Stimulated activated CD4-positive, alpha-beta T cell treated with anti-CD3 and anti-CD28 coated beads, Interleukin-1b, Interleukin-23, amount 100 ng/mL, for 1 hour (primary cell): ENCODE data around the gene NXPH2.
"Not testable (repeated sequence)": the region's sequence is repeated elsewhere in the genome, so short reads cannot be mapped to it uniquely, and the experiment has no call there.

ENCODE experiments used
- DNase-seq, 2 donors: peaks; one replicate each; pipeline ENCODE4 v3.0.0-alpha.2; 2020; ENCODE audit warnings: low read depth in 2 of 2

NXPH2 gene

DNA sequence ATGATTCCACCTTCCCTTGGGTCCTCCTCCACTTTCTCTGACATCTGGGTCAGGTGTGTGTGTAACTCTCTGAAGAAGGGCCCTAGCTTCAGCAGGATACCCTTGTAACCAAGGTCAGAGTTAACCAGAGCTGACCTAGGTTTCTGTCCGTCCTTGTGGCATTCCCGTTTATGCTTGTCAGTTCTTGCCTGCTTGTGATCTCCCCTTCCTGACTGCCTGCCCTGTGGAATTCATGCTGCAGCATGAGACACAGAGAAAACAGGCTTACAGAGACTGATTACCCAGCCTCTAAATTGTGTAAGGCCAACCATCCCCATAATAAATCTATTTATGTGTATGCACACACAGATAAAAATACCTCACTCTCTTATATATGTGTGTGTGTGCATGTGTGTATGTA is 22.8 kb downstream of the NXPH2 start:
- no peak for DNase-seq

DNA sequence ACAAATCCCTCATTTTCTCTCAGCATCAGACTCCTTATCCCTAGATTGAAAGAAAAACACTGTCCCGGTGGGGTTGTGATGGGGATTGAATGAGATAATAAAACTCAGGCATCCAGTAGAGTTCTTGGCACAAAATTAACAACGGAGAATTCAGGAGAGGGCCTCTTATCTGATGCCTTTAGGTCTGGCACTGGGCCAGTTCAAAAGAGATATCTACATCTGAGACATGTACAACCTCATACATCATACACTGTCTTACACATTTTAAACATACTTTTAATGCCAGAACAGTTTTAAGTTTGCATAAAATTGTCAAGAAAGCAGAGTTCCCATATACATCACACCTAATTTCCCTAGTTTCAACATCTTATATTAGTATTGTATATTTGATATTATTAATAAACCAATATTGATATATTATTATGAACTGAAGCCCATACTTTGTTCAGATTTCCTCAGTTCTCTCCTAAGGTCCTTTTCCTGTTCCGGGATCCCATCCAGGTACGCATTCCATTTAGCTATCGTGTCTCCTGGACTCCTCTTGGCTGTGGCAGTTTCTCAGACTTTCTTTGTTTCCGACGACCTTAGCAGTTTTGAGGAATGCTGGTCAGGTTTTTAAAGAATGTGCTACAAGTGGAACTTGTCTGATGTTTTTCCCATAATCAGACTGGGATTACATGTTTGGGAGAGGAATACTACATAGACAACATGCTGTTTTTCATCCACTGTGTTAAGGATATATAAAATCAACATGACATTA is 27.8 kb downstream of the NXPH2 start:
- DNase-seq, result no peak

DNA sequence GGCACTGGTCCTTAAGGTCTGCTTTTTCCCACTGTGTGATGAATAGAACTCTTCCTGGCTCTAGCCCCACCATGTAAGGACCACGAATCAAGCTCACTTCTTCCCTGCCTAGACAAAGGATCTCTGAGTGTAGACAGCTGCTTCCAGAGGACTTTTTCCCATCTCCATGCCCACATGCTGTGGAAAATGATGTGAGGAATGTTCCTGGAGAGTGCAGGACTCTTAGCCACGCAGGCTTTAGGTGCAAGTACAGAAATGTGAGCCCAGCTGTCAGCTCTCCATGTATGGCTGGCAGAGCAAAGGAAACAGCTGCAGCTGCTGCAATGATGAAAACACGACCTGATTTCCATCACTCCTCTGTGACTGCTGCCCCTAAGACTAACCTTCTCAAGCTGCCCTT is 35.5 kb downstream of the NXPH2 start:
- DNase-seq, result no peak

DNA sequence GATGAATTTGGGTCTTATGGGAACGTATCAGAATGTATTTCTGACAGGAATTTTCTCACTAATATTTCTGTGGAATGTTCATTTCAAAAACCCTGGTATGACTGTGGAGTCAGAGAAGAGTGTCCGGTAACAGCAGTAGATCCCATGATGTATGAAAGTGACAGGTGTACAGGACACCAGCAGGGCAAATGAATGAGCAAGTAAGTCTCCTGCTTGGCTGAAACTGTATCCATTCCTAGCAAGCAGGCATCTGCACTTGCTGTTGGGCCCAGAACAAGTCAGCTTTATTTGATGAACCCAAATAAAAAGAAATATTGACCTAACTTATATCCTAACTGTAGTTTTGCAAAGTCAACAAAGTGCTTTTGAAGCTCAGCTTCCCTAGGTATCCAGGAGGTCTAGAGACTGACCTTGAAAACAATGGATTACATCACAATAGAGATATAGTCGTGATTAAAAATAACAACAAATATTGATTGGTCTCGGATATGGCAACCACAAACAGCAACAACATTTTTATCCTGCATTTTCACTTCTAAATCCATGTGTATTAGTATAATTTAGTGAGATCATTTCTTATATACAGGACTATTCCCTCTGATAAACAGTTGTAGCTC is 37.6 kb downstream of the NXPH2 start:
- DNase-seq, result no peak

DNA sequence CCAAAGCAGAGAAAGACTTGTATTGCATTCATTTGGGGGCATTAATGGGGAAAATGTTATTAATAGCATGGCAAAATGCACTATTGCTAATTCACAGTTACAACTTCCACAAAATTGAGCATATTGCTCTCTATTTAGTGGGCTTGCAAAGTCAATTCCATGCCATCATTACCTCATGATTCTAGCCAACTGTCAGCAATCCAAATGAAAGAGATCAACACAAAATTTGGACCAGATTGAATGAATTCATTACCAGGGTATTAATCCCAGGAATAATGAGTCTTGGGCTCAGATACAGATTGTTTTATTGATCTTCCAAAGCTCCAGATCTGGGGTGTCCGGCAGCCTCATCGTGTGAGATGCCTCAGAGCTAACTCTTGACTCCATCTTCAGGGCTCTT is 38.3 kb downstream of the NXPH2 start:
- DNase-seq, result no peak

DNA sequence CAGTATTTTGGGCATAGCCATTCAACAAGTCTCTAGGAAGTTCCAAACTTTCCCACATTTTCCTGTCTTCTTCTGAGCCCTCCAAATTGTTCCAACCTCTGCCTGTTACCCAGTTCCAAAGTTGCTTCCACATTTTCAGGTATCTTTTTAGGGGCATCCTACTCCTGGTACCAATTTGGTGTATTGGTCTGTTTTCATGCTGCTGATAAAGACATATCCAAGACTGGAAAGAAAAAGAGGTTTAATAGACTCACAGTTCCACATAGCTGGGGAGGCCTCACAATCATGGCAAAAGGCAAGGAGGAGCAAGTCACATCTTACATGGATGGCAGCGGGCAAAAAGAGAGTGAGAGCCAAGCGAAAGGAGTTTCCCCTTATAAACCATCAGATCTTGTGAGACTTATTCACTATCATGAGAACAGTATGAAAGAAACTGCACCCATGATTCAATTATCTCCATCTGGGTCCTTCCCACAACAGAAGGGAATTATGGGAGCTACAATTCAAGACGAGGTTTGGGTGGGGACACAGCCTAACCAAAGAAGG is 43.1 kb downstream of the NXPH2 start:
- not testable (repeated sequence) for DNase-seq

DNA sequence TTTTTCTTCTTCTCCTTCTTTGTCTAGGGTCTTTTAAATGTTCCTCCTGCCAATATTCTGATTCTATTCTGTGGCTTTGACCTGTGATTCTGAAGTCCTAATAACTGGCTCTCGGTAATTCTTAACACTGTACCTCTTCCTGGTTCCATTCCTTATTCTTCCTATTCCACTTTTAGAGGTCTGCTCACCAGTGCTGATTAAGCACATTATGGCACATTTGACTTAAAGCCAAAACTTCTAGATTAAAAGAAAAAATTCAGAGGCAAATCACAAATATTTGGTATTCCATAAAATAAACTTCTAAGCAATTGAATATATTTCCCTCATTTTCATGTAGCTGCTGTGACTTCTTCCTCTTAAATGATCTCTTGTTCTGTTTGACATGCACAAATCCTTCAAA is 47.5 kb downstream of the NXPH2 start:
- no peak for DNase-seq

DNA sequence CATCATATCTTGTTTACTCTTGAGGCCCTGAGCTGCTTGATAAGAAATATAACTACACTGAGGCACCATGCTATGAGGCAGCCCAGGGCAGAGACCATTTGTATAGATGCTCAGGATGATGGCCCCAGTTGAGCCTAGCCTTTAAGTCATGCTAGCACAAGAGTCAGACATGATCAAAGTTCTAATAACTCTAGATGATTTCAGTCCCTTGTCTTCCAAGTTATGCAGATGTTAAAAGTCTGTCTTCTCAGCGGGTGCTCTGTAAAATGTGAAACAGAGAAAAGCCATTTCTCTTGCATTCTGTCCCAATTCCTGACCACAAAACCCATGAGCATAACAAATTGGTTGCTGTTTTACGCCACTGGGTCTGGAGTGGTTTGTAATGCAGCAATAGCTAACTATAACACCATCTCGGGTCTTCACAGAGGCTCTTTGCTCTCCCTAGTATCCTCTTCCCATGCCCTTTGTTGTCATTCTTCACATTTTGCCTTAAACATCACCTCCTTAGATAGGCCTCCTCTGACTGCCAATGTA is 49.6 kb downstream of the NXPH2 start:
- DNase-seq, result no peak

DNA sequence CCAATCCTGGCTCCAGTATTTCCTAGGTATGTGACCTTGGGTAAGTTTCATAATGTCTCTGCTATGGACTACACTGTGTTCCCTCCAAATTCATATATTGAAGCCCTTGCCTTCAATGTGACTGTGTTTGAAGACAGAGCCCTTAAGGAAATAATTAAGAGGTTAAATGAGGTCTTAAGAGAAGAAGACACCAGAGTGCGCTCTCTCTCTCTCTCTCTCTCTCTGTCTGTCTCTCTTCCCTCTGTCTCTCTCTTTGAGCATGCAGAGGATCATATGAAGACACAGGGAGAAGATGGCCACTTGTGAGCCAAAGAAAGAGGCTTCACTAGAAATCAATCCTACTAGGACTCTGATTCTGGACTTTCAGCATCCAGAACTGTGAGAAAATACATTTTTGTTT is 52.2 kb downstream of the NXPH2 start:
- no peak for DNase-seq

DNA sequence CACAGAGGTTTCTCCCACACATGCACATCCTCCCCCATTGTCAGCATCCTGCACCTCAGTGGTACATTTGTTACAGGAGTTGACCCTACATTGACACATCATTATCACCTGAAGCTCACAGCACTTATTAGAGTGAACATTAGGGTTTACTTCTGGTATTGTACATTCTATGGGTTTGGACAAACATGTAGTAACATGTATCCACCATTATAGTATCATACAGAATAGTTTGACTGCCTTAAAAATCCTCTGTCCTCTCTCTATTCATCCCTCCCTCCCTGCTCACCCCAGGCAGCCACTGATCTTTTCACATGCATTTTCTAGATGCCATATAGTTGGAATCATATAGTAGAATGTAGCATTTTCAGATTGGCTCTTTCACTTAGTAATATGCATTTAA is 53.5 kb downstream of the NXPH2 start:
- no peak for DNase-seq

DNA sequence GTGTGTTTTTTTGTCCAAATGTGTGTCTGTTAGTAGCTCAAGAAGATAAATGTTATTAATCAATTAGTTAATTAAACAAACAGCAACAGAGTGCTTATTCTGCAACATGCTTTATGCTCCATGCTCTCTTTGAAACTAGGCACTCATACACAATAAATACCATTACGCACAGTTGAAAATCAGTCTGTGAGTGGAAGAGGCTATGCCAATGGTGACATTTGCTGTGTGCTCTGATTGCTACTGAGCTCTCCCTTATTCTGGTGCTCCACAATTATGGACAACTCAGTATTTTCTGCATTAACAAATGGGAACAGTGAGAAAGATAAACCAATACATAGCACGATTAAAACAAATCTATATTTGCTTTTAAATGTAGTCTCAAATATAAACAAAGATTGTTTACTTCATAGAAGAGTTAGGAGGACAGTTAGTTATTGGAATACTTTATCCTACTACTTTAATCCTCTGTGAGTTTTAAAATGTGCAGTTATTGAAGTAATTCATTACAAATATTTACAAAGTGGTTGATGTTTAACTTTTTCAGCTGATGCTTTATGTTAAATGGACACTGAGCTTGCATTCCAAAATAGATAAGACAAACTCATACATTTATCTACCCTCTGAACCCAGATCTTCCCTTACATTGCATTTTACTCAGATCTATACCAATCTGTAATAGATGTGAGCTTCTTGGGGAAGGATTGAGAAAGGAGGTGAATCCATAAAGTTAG is 55.3 kb downstream of the NXPH2 start:
- no peak for DNase-seq

DNA sequence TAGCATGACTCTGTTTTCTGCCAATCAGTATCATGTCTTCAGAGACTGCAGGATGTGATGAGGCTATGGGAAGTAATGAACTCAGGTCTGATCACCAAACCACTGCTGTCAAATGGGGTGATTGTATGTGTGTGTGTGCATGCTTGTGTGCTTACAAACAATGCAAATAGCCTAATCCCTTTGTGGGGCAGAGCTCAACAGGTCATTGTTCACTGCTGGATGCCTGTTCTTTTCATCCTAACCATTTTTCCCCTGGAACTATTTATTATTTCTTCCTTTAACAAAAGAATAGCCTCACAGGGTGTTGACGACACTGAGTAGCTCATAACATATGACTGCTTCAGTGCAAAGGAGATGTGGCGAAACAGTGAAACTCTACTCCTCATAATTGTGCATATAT is 55.9 kb downstream of the NXPH2 start:
- no peak for DNase-seq

DNA sequence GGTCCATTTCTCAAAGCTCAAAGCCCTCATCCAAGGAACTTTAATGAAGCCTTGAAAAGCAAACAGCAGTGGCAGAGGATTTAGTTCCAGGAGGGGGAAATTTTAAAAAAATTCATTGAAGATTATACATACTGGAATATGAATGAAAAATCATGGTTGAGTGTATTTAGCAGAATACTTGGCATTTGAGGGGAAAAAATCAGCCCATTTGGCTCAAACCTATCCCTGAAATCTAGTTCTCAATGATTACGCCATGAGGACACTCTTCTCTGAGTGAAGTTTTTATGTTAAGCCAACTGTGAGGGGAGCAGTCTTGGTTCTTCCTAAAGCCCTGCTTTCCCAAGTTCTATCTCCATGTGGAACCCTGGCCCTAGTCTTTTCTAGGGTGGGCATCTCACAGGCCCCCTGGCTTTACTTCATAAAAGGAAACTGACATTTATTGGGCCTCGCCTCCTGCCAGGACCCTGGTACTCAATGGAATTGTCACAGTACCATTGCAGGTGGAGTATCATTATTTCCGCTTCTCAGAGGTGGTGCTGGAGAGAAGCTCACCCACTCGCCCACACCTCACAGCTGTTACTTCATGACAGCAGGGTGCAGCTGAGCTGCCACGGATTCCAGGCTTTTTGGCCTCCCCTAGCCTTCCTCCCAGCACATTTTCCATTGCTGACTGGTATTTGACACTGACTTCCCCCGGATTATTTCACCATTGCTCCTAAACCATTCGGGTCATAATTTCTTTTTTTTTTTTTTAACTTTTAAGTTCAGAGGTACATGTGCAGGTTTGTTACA is 56.8 kb downstream of the NXPH2 start:
- DNase-seq, result no peak

DNA sequence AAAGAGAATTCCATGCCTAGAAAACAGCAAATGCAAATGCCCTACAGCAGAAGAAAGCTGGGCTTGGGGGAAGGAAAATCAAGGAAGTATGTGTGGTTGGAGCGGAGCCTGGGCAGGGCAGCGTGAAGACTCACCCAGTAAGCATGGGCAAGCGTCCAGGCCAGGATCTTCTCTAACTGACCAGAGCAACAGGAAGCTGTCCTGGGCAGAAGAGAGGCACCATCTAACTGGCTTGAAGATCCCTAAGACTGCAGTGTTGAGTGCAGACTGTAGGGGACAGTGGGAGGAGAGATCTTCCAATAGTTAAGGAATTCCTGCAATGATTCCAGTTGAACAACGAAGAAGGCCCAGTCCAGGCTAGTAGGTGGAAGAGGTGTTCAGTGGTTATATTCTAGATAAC is 57.9 kb downstream of the NXPH2 start:
- no peak for DNase-seq

DNA sequence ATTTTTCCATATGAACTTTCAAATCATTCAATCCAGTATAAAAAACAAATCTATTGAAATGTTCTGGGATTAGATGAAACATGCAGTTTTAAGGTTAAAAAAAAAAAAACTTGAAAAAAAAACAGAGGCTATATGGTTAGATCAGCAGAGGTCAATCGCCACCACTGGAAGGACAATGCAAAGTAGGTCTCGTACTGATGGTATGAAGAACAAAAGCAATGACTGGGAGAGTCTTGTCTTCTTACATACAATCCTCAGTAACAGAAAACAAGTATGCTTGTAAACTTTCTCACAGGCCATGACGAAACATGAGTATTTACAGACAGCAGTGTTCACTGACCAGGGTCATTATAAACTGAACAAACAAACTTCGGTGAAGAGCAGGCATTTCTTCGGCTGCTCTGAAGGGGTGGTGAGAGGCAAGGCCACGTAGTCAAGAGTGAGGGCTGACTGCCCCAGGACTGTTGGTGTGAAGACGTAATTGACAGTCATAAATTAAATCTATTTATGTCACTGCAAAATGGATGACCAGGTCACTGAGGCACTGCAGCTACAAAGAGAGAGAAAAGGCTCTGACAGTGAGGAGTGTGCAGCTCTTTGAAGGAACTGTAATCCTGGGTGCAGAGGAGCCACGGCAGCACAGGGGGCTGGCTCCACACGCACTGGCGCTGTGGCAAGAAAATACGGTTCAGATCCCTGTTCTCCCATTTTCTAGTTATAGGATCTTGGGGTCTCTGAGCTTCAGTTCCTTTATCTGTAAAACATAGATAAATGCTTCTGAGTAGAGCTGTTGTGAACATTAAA is 60.0 kb downstream of the NXPH2 start:
- DNase-seq, result no peak

DNA sequence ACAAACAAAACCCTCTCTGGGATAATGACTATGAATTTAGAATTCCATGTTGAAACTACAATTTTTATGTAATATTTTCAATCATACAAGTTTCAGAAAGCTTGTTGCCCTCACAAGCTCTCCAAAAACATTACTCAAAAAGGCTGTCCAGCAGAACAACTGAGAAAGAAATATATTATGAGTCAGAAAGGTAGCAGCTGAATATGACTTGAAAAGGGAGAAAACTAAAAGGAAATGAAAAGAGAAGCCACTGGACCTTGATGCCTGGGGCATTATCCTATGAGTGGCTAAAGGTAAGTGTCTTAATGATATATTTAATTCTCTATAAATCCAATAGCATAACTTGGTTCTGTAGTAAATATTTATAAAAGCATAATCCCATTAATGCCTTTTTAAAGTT is 61.8 kb downstream of the NXPH2 start:
- DNase-seq, result no peak

DNA sequence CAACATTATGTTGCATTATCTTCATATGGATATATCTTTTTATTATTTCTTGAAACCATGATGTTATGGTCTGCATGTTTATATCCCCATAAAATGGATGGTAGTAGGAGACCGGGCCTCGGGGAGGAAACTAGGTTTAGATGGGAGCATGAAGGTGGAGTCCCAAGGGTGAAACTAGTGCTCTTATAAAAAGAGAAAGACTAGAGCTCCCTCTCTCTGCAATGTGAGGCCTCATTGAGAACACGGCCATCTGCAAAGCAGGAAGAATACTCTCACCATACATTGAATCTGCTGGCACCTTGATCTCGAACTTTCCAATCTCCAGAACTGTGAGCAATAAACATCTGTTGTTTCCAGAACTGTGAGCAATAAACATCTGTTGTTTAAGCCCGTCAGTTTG is 64.0 kb downstream of the NXPH2 start:
- no peak for DNase-seq

DNA sequence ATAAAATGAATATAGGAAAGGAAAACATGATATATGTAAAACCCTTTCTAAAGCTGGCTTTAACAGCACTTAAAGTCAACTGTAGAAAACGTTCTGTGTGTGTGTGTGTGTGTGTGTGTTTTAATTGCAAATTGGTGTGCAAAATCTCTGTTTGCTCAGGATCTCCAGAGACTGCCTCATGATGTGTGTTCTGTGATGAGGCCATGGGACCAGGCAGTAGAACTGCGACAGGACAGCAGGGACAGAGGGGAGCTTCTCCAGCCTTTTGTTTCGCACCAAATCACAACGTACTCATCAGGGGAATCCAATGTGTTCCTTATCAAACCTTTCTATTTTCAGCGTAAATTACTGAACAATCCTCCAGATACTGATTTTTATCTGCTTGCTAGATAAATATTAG is 66.7 kb downstream of the NXPH2 start:
- no peak for DNase-seq

DNA sequence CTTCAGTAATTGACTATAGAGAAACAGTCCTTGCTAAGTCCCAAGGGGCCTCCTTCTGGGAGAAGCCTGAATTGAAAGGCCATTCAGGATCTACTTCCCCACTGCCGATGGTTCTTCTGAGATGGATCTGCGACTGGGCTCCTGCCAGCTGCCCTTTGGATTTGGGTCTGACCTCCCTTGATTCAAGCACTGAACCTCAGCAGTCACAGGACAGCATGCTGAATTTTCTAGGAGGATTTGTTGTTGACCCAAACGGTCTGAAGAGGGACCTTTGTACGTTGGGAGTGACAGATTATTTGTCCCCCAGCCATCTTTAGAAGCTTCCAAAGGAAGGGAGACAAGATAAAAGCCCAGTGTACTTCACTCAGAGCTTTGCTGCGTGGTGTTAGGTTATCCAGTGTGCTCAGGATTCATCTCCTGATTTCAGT is 67.1 kb downstream of the NXPH2 start:
- DNase-seq, result no peak

DNA sequence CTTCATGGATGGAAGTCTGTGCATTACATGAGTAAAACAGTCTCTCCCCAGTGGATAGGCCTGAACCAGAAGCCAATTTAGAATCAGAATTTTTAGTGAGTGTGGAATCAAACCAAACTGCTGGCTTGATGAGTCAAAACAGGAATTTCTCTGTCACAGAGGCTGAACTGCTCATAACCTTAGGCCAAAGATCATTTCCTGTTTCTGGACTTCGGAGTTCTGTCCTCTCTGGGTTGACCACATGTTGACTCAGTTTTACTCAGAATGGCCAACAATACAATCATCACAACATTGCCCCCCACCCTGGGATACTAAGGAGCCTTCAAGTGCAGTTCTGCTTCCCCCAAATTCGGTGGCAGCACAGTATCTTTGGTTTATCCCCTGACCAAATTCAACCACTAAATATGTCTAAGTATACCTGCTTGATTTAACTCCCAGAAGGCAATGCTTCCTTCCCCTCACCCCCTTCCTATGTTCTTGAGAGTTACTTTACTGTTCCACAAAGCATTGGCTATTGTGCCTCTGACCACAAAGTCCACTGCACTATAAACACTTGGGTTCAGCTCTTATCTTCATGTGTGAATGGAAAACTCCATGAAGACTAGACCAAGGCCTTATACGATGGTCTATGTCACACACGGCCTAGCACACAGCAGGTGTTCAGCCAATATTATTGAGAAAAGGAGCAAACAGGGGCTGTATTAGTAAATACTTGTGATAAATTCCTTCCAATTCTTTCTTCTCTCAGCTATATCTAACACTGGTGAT is 67.8 kb downstream of the NXPH2 start:
- no peak for DNase-seq
